PC-9 (cell line): Measurements from ENCODE around the gene HTRA1.

Experiments used
- EZH2 ChIP-seq: fragments of 200-600 bp; sonication (generic); IDR thresholded peaks from 2 replicates; pipeline ENCODE4 v1.8.0; 2017; ENCODE audit warnings: antibody characterized with exemption, low read depth
- TF ChIP-seq, protein P1 (sequence below): fragments of 200-600 bp; sonication (generic); conservative IDR thresholded peaks from 2 replicates; pipeline ENCODE4 v1.6.1; 2017; ENCODE audit warnings: mixed run types, antibody characterized with exemption, mild to moderate bottlenecking, moderate library complexity

DNA sequence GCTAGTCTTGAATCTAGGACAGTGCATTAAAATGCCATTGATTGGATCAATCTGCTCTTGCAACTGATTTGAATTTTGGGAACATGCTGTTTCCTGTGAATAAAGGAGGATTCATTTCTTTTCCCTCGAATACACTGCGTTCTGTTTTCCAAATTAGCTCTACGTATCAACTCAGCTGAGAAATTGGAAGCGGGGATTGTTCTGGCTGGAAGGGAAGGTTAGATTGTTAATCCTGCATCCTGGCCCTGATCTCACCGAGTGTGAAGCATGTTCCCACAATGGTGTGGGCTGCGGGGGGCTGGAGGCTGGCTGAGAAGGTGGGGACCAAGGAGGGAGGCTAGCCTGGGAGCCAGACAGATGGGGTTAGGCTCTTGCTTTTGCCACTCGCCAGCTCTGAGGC, 17.6 kb downstream of the HTRA1 start:
- TF ChIP-seq, protein P1, sequence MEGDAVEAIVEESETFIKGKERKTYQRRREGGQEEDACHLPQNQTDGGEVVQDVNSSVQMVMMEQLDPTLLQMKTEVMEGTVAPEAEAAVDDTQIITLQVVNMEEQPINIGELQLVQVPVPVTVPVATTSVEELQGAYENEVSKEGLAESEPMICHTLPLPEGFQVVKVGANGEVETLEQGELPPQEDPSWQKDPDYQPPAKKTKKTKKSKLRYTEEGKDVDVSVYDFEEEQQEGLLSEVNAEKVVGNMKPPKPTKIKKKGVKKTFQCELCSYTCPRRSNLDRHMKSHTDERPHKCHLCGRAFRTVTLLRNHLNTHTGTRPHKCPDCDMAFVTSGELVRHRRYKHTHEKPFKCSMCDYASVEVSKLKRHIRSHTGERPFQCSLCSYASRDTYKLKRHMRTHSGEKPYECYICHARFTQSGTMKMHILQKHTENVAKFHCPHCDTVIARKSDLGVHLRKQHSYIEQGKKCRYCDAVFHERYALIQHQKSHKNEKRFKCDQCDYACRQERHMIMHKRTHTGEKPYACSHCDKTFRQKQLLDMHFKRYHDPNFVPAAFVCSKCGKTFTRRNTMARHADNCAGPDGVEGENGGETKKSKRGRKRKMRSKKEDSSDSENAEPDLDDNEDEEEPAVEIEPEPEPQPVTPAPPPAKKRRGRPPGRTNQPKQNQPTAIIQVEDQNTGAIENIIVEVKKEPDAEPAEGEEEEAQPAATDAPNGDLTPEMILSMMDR = no peak
- no peak for TF ChIP-seq EZH2
